H1 (cell line): Measurements from ENCODE around the gene OPN1SW.

Experiments
- ASH2L ChIP-seq: fragments of 200-600, 300-600 bp; sonication (generic); IDR thresholded peaks from one replicate; pipeline ENCODE4 v1.7.1; 2017; ENCODE audit warnings: low read length
- BACH1 ChIP-seq: IDR thresholded peaks from 2 replicates; pipeline ENCODE4 v1.6.1; 2012; ENCODE audit warnings: low read length, improper control_type of control experiment
- CEBPB ChIP-seq: IDR thresholded peaks from 2 replicates; pipeline ENCODE4 v1.6.1; 2012; ENCODE audit warnings: low read depth, low read length
- CTBP2 ChIP-seq: IDR thresholded peaks from 2 replicates; pipeline ENCODE4 v1.7.0; 2011; ENCODE audit warnings: borderline replicate concordance, mild to moderate bottlenecking, moderate library complexity, mixed read lengths, low read length; ENCODE audit not compliant: insufficient read depth, insufficient read length
- CTCF ChIP-seq, 3 experiments: IDR thresholded peaks; 1 replicate in 2 of 3; 2 replicates in 1 of 3; pipeline versions ENCODE4 v1.5.1 to v1.6.1; 2011; ENCODE audit warnings: low read length in 3 of 3, mild to moderate bottlenecking in 3 of 3, inconsistent platforms in 2 of 3, low read depth in 1 of 3, moderate library complexity in 1 of 3; ENCODE audit not compliant: insufficient read depth in 1 of 3; ENCODE audit errors: control extremely low read depth in 1 of 3
- EP300 ChIP-seq, 2 experiments: IDR thresholded peaks; 1 replicate in 1 of 2; 2 replicates in 1 of 2; pipeline ENCODE4 v1.6.1; 2011 to 2012; ENCODE audit warnings: low read depth in 2 of 2, low read length in 2 of 2, mild to moderate bottlenecking in 2 of 2, borderline replicate concordance in 1 of 2, inconsistent platforms in 1 of 2, moderate library complexity in 1 of 2
- MAX ChIP-seq: IDR thresholded peaks from 2 replicates; pipeline ENCODE4 v1.6.1; 2012; ENCODE audit warnings: inconsistent platforms
- POLR2A ChIP-seq, 2 experiments: IDR thresholded peaks; 1 replicate in 1 of 2; 2 replicates in 1 of 2; pipeline ENCODE4 v1.6.1; 2011; ENCODE audit warnings: low read depth in 2 of 2, low read length in 2 of 2, mild to moderate bottlenecking in 2 of 2; ENCODE audit errors: control extremely low read depth in 1 of 2
- POLR2AphosphoS5 ChIP-seq: IDR thresholded peaks from 2 replicates; pipeline ENCODE4 v1.6.1; 2011; ENCODE audit warnings: low read depth, low read length
- RAD21 ChIP-seq, 2 experiments: IDR thresholded peaks in 1 of 2; conservative IDR thresholded peaks in 1 of 2; 2 replicates each; pipeline ENCODE4 v1.6.1; 2011; ENCODE audit warnings: low read depth in 2 of 2, low read length in 2 of 2, improper control_type of control experiment in 1 of 2, inconsistent platforms in 1 of 2, mild to moderate bottlenecking in 1 of 2, moderate library complexity in 1 of 2
- SUZ12 ChIP-seq: fragments of 200-600 bp; sonication (generic); IDR thresholded peaks from 2 replicates; pipeline ENCODE4 v1.6.1; 2012; ENCODE audit warnings: mild to moderate bottlenecking, inconsistent platforms, low read length, moderate library complexity, mixed read lengths
- YY1 ChIP-seq: IDR thresholded peaks from 2 replicates; pipeline ENCODE4 v1.6.1; 2011; ENCODE audit warnings: low read depth, mild to moderate bottlenecking, low read length
- ZNF274 ChIP-seq: IDR thresholded peaks from 2 replicates; pipeline ENCODE4 v1.7.0; 2012; ENCODE audit warnings: low read length, borderline replicate concordance; ENCODE audit errors: extremely low read depth

GRCh38 chr7:128733278-128733645, 42.3 kb downstream of the OPN1SW start:
- no peak for TF ChIP-seq POLR2A (IDR thresholded peaks at IDR 0.05; ENCODE audit: control extremely low read depth in 1 of 2, low read depth in 2 of 2, low read length in 2 of 2)
- TF ChIP-seq CTCF (IDR thresholded peaks at IDR 0.05; ENCODE audit: control extremely low read depth in 1 of 3, insufficient read depth in 1 of 3, low read depth in 1 of 3, low read length in 3 of 3), result no peak
- TF ChIP-seq SUZ12, result no peak
- TF ChIP-seq EP300 (IDR thresholded peaks at IDR 0.05; ENCODE audit: borderline replicate concordance in 1 of 2, low read depth in 2 of 2, low read length in 2 of 2), result no peak
- no peak for TF ChIP-seq BACH1
- TF ChIP-seq MAX, result no peak
- no peak for TF ChIP-seq POLR2AphosphoS5
- TF ChIP-seq YY1, result no peak
- no peak for TF ChIP-seq RAD21 (IDR thresholded peaks at IDR 0.05 in 1 of 2, conservative IDR thresholded peaks at IDR 0.05 in 1 of 2; ENCODE audit: low read depth in 2 of 2, low read length in 2 of 2)
- no peak for TF ChIP-seq CTBP2
- no peak for TF ChIP-seq ASH2L
- no peak for TF ChIP-seq CEBPB
- no peak for TF ChIP-seq ZNF274
